Gastrocnemius medialis (tissue), 4 donors: Measurements from ENCODE around the gene MKNK1. TPM values are rescaled to one million over a fixed set of nuclear protein-coding genes. Genes with fewer than 3 reads are reported as not detected.

ENCODE experiments used
- ATAC-seq, 2 donors: fragments of 150-250 bp; one replicate each; pipeline ENCODE4 v1.9.1; 2016
- DNase-seq, 2 donors: peaks; one replicate each; pipeline ENCODE4 v3.0.0-alpha.2; 2019
- H3K27ac ChIP-seq, 4 donors: fragments of 200-600 bp; sonication (generic); 1 replicate in 1 of 4; 2 replicates in 3 of 4; pipeline ENCODE4 v1.5.1; 2016 to 2018; ENCODE audit warnings: mild to moderate bottlenecking in 2 of 4, moderate library complexity in 1 of 4
- H3K27me3 ChIP-seq, 3 donors: fragments of 200-600 bp; sonication (generic) in 2 of 3; 1 replicate in 1 of 3; 2 replicates in 2 of 3; pipeline versions ENCODE4 v1.5.1 to v1.6.0; 2016 to 2019; ENCODE audit warnings: mild to moderate bottlenecking in 1 of 3, moderate library complexity in 1 of 3
- H3K36me3 ChIP-seq, 2 donors: fragments of 200-600 bp; sonication (generic) in 1 of 2; one replicate each; pipeline ENCODE4 v1.5.1; 2017 to 2018
- H3K4me1 ChIP-seq, 2 donors: fragments of 200-600 bp; sonication (generic) in 1 of 2; one replicate each; pipeline ENCODE4 v1.5.1; 2016 to 2017; ENCODE audit warnings: mild to moderate bottlenecking in 2 of 2
- H3K4me3 ChIP-seq, 4 donors: fragments of 200-600 bp; sonication (generic) in 3 of 4; 1 replicate in 1 of 4; 2 replicates in 3 of 4; pipeline ENCODE4 v1.5.1; 2016 to 2019; ENCODE audit warnings: mild to moderate bottlenecking in 2 of 4
- H3K9me3 ChIP-seq, 3 donors: fragments of 200-600 bp; sonication (generic) in 2 of 3; 1 replicate in 1 of 3; 2 replicates in 2 of 3; pipeline ENCODE4 v1.5.1; 2016 to 2019
- CTCF ChIP-seq, 5 experiments: fragments of 450-650 bp in 3 of 5; fragments of 200-600 bp in 2 of 5; sonication (generic) in 2 of 5; IDR thresholded peaks in 4 of 5; conservative IDR thresholded peaks in 1 of 5; 1 replicate in 4 of 5; 2 replicates in 1 of 5; pipeline ENCODE4 v1.5.1; 2016 to 2019; ENCODE audit warnings: antibody characterized with exemption in 5 of 5, mild to moderate bottlenecking in 3 of 5, moderate library complexity in 3 of 5
- POLR2A ChIP-seq, 2 donors: fragments of 450-650 bp; IDR thresholded peaks; one replicate each; pipeline ENCODE4 v1.6.1; 2017; ENCODE audit warnings: antibody characterized with exemption in 2 of 2, mild to moderate bottlenecking in 2 of 2, moderate library complexity in 2 of 2
- in situ Hi-C, 4 donors: fragments of 200-750 bp; cut with MboI; loops; one replicate each; pipeline versions ENCODE4 v1.15.0 to v1.8.0; 2017; ENCODE audit warnings: low sequenced_read_pairs in 4 of 4
- intact Hi-C: fragments of 100-400 bp; cut with DNase I; formaldehyde crosslinking; loops from one replicate; pipeline ENCODE4 v1.15.1; 2023; ENCODE audit warnings: low total_unique reads
- total RNA-seq, 4 donors: library from RNA; depleted of rRNA; stranded (reverse); fragments of >200 nt; gene quantifications; one replicate each; pipeline versions ENCODE4 v1.1.0 to v1.2.3, GENCODE V29; 2016

MKNK1 gene
- total RNA-seq, 4 donors from 2014 or later = 23.7 to 63.5 (median 43.4) TPM

- Histone ChIP-seq H3K36me3 (no peaks in the 10 kb centered on the region), H3K27ac (no peak overlapping the region), H3K27me3 (no peaks in the 10 kb centered on the region), H3K4me3 (no peak overlapping the region), H3K4me1 (no peaks in the 10 kb centered on the region), H3K9me3 (no peaks in the 10 kb centered on the region)
- TF ChIP-seq POLR2A (IDR thresholded peaks at IDR 0.05) (no peak), CTCF (IDR thresholded peaks at IDR 0.05 in 4 of 5, conservative IDR thresholded peaks at IDR 0.05 in 1 of 5) (no peak)
- DNase-seq (no peak), ATAC-seq (no peak)
- in situ Hi-C loops = loop anchor here in 2 of 4 donors (10.0 to 25.0 kb wide), 2 partner anchors 93 to 194 kb away; no protein-coding TSS in a partner anchor
- intact Hi-C loops = no loop called here
These were observed 73.8 kb downstream of the MKNK1 start for GRCh38 chr1:46530311-46530710.

DNA sequence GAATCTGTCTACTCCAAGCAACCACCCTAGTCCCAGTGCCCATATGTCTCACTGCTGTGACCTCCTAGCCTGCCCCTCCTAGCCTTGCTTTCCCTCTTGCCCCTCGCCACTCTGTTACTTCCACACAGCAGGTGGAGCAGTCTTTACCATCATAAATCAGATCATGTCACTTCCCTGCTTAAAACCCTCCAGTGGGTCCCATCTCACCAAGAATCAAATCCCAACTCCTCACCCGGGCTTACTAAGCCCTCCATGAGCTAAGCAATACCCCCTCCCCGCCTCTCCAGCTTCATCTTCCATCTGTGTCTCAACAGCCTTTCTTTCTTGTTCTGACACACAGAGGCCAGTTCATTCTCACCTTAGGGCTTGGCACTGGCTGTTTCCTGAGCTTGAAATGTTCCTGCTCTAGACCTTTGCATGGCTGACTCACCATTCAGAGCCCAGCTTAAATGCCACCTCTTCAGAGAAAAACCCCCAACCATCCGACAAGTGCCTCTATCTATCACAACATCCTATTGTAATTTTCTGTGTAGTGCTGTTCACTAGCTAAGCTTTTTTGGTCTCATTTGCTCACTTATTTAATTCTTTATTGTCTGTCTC lies 74.9 kb downstream of the MKNK1 start:
- in situ Hi-C loops = loop anchor here (5.0 to 25.0 kb wide), 4 partner anchors 54 to 92 kb away; no protein-coding TSS in a partner anchor

DNA sequence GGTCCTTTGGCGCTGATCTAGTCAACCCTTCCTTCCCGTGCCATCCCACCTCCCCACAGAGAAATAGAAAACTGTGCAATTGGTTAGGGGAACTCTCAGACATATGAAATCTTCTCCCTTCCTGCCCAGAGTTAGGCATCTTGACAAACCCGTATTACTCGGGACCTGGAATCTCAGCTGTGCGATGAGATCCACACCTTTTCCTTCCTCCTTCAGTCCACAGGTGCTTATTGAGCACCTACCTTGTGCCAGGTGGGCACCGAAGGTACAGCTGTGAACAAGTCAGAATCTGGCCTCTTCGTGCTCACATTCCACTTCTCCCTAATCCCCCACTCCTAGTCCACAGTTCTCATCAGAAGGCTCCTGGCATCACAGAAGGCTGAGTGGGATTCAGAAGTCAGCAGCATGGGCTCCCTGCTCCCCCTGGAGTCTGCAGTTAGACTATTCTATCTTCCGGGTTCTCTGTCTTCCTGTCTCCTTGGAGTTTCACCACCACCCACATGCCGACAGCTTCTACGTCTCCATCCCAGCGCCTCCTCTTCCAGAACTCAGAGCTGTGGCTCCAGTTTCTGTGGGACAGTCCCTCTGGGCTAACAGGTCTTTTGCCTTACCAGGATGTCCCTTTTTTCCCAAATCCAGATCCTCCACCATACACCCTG lies 75.6 kb downstream of the MKNK1 start:
- H3K4me3 ChIP-seq = no peak overlapping the region

More for the DNA sequence above, 74.9 kb downstream of the MKNK1 start:
- no peaks in the 10 kb centered on the region for H3K36me3 ChIP-seq
- H3K27ac ChIP-seq = no peak overlapping the region
- DNase-seq (no peak), ATAC-seq (no peak)
- H3K27me3 ChIP-seq = no peaks in the 10 kb centered on the region
- H3K4me1 ChIP-seq = no peaks in the 10 kb centered on the region
- TF ChIP-seq POLR2A (IDR thresholded peaks at IDR 0.05) = no peak
- no peak for TF ChIP-seq CTCF (IDR thresholded peaks at IDR 0.05 in 4 of 5, conservative IDR thresholded peaks at IDR 0.05 in 1 of 5)
- H3K4me3 ChIP-seq = no peak overlapping the region
- intact Hi-C loops = no loop called here
- H3K9me3 ChIP-seq = no peaks in the 10 kb centered on the region

More for the DNA sequence above, 75.6 kb downstream of the MKNK1 start:
- ATAC-seq = no peak
- intact Hi-C loops = loop anchor here (1.0 kb wide), 3 partner anchors 51 to 122 kb away; no protein-coding TSS in a partner anchor
- Histone ChIP-seq H3K9me3 (no peaks in the 10 kb centered on the region), H3K27me3 (no peaks in the 10 kb centered on the region), H3K4me1 (no peaks in the 10 kb centered on the region), H3K36me3 (no peaks in the 10 kb centered on the region), H3K27ac (no peak overlapping the region)
- no peak for DNase-seq
- TF ChIP-seq CTCF (IDR thresholded peaks at IDR 0.05 in 4 of 5, conservative IDR thresholded peaks at IDR 0.05 in 1 of 5) = peak in 1 of 5 experiments; percentile 6
- TF ChIP-seq POLR2A (IDR thresholded peaks at IDR 0.05) = no peak
- in situ Hi-C loops = loop anchor here (5.0 to 25.0 kb wide), 4 partner anchors 54 to 91 kb away; no protein-coding TSS in a partner anchor
